Lower leg skin (tissue), 4 donors: ENCODE results near the gene MALSU1. TPM values are rescaled to one million over a fixed set of nuclear protein-coding genes. Genes with fewer than 3 reads are reported as not detected.

Source experiments
- DNase-seq, 2 donors: peaks; one replicate each; pipeline ENCODE4 v3.0.0-alpha.2; 2019; ENCODE audit warnings: low spot score in 2 of 2
- H3K4me3 ChIP-seq: fragments of 200-600 bp; sonication (generic); 2 replicates; pipeline ENCODE4 v1.5.1; 2017; ENCODE audit warnings: mild to moderate bottlenecking, low read depth; ENCODE audit not compliant: poor library complexity, severe bottlenecking
- CTCF ChIP-seq, 3 donors: fragments of 450-650 bp; IDR thresholded peaks; one replicate each; pipeline ENCODE4 v1.5.1; 2016; ENCODE audit warnings: antibody characterized with exemption in 3 of 3, mild to moderate bottlenecking in 3 of 3, moderate library complexity in 2 of 3
- POLR2A ChIP-seq, 2 donors: fragments of 450-650 bp; IDR thresholded peaks; one replicate each; pipeline ENCODE4 v1.6.1; 2016 to 2017; ENCODE audit warnings: antibody characterized with exemption in 2 of 2, mild to moderate bottlenecking in 1 of 2, moderate library complexity in 1 of 2
- WGBS, 2 donors: methylation state at CpG; one replicate each; pipeline ENCODE4 v1.1.5; 2018; 5-methylcytosine and 5-hydroxymethylcytosine counted together
- intact Hi-C: fragments of 100-400 bp; cut with DNase I; formaldehyde crosslinking; loops from one replicate; pipeline ENCODE4 v1.15.0; 2023; ENCODE audit warnings: low total_unique reads
- total RNA-seq, 4 donors: library from RNA; depleted of rRNA; stranded (reverse); fragments of >200 nt; gene quantifications; one replicate each; pipeline ENCODE4 v1.1.0, GENCODE V29; 2016

Gene MALSU1
- total RNA-seq: 10 to 100 TPM; 32.1 to 47.6 (median 35.2) TPM

- DNase-seq: peak; percentile 97 to 99
- 0 to 1% methylated on average over 32 to 40 of the region's 59 CpGs for WGBS, 2 donors
- TF ChIP-seq CTCF (IDR thresholded peaks at IDR 0.05): no peak
- peak in 1 of 2 donors; percentile 15 for TF ChIP-seq POLR2A (IDR thresholded peaks at IDR 0.05)
- intact Hi-C loops: no loop called here
- peak within 1 kb of the TSS; percentile 89 for H3K4me3 ChIP-seq
Measured at GRCh38 chr7:23298885-23299769, at the start of gene MALSU1. Gene MALSU1 (plus strand): TSS chr7:23299339. CDS start chr7:23299353, 14 bp downstream.

GRCh38 chr7:23249486-23249885, 49.7 kb upstream of the MALSU1 start:
- TF ChIP-seq POLR2A (IDR thresholded peaks at IDR 0.05): no peak
- no peak for TF ChIP-seq CTCF (IDR thresholded peaks at IDR 0.05)
- H3K4me3 ChIP-seq: no peak overlapping the region
- no peak for DNase-seq
- intact Hi-C loops: no loop called here

- TF ChIP-seq CTCF (IDR thresholded peaks at IDR 0.05) (no peak), POLR2A (IDR thresholded peaks at IDR 0.05) (no peak)
- no peak overlapping the region for H3K4me3 ChIP-seq
- intact Hi-C loops: no loop called here
- 89 to 90% methylated on average over 7 of the region's 7 CpGs for WGBS, 2 donors
- DNase-seq: no peak
Measured at GRCh38 chr7:23254051-23254681, 45.0 kb upstream of the MALSU1 start.

DNA sequence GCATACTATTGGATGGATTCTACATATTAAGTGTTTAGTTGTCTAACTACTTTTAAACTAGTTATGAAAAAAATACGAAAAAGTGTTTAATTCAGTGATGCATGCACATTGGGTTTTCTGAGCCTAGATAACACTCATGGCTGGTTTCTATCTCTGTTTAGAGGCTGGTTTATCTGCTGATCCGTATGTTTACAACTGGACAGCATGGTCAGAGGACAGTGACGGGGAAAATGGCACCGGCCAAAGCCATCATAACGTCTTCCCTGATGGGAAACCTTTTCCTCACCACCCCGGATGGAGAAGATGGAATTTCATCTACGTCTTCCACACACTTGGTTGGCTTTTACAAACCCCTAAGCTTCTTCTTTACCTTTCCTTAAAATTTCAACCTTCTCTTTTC, 42.4 kb upstream of the MALSU1 start:
- WGBS, 2 donors: 92 to 94% methylated on average over 7 of the region's 7 CpGs
- no peak overlapping the region for H3K4me3 ChIP-seq
- no peak for DNase-seq
- TF ChIP-seq POLR2A (IDR thresholded peaks at IDR 0.05) (no peak), CTCF (IDR thresholded peaks at IDR 0.05) (no peak)
- intact Hi-C loops: no loop called here

- no peak for DNase-seq
- H3K4me3 ChIP-seq: no peak overlapping the region
- intact Hi-C loops: no loop called here
- TF ChIP-seq POLR2A (IDR thresholded peaks at IDR 0.05): no peak
- TF ChIP-seq CTCF (IDR thresholded peaks at IDR 0.05): no peak
- WGBS, 2 donors: 87% methylated on average over 10 of the region's 10 CpGs
Measured at GRCh38 chr7:23260371-23260770, 38.8 kb upstream of the MALSU1 start.
